Adipocyte (in vitro differentiated cells): ENCODE results near the gene CYP11A1.
A peak's percentile ranks its signal among the peaks of the same experiment; 100 is the strongest.

ENCODE experiments used
- DNase-seq: peaks from one replicate; pipeline ENCODE4 v3.0.0-alpha.2; 2015; ENCODE audit warnings: low read depth
- H3K27me3 ChIP-seq: replicated peaks from 2 replicates; pipeline ENCODE4 v1.7.0; 2013; ENCODE audit warnings: mild to moderate bottlenecking, low read length, moderate library complexity; ENCODE audit not compliant: control insufficient read depth, insufficient read depth
- H3K36me3 ChIP-seq: 2 replicates; pipeline ENCODE4 v1.7.0; 2013; ENCODE audit warnings: low read length, mild to moderate bottlenecking, moderate library complexity; ENCODE audit not compliant: control insufficient read depth, insufficient read depth, severe bottlenecking
- H3K4me1 ChIP-seq: 2 replicates; pipeline ENCODE4 v1.7.0; 2013; ENCODE audit warnings: mild to moderate bottlenecking, low read length, moderate library complexity; ENCODE audit not compliant: control insufficient read depth, insufficient read depth
- H3K4me3 ChIP-seq: 2 replicates; pipeline ENCODE4 v1.7.0; 2013; ENCODE audit warnings: mild to moderate bottlenecking, low read length, moderate library complexity
- H3K9ac ChIP-seq: 2 replicates; pipeline ENCODE4 v1.7.0; 2013; ENCODE audit warnings: mild to moderate bottlenecking, low read length, moderate library complexity
- H3K9me3 ChIP-seq: 2 replicates; pipeline ENCODE4 v1.7.0; 2013; ENCODE audit warnings: mild to moderate bottlenecking, low read length, moderate library complexity; ENCODE audit not compliant: control insufficient read depth

Gene CYP11A1

DNA sequence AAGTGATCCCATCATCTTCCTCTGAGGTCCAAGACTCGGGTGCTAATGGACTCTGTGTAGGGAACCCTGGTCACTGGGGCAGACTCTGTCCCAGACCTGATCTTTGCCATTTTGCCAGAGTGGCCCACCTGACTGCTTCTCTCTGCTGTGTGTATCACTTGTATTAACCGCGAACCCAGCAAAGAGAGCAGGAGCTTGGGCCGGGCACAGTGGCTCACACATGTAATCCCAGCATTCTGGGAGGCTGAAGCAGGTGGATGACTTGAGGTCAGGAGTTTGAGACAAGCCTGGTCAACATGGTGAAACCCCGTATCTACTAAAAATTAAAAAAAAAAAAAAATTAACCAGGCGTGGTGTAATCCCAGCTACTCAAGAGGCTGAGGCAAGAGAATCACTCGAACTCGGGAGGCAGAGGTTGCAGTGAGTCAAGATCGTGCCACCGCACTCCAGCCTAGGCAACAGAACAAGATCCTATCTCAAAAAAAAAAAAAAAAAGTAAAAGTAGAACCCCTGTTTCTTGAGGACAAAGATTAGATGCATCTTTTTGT, 32.9 kb upstream of the CYP11A1 start:
- no peak for DNase-seq
- H3K36me3 ChIP-seq = no peaks in the 10 kb centered on the region
- no peak overlapping the region for H3K4me3 ChIP-seq
- peaks cover 57% of the 10 kb centered on the region for H3K4me1 ChIP-seq
- no peaks in the 10 kb centered on the region for H3K9me3 ChIP-seq
- H3K9ac ChIP-seq = no peak overlapping the region
- no peaks in the 10 kb centered on the region for H3K27me3 ChIP-seq

DNA sequence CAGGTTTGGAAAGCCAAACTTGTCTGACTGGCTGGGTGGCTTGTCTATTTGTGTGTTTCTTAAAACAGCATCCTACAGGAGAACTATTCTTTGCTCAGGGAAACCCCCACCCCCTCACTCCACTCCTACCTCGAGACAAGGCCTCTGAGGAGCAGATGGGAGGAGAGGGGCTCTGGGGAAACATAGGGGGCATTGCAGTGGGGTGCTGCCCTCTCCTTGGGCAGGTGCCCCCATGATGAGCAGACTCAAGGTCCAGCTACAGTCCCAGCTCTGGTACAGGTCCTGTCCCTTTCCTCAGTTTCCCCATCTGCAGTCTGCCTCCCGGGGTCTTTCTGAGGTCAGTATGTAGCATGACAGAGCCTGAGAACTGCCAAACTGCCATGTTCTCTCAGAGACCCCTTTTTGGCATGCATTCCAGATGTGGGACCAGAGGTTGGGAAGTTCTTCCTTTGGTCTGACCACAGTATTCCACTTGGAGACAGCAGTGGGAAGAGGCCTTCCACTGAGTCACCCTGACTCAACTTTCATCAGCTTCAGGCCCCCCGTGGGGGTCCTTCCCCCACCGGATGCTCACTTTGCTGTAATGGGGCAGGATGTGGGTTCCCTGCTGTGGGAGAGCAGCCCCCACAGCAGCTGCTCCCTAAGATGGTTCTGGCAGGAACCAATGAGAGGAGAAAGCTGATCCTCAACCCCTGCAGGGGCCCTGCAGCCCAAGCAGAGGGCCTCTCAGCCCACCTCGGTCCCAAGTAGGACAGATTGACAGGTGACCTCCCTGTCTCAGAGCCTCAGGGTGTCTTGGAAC, 32.3 kb upstream of the CYP11A1 start:
- no peak for DNase-seq
- no peak overlapping the region for H3K4me3 ChIP-seq
- H3K27me3 ChIP-seq = no peaks in the 10 kb centered on the region
- no peaks in the 10 kb centered on the region for H3K9me3 ChIP-seq
- H3K4me1 ChIP-seq = peaks cover 60% of the 10 kb centered on the region
- no peaks in the 10 kb centered on the region for H3K36me3 ChIP-seq
- peak overlapping the region; percentile 24 for H3K9ac ChIP-seq

DNA sequence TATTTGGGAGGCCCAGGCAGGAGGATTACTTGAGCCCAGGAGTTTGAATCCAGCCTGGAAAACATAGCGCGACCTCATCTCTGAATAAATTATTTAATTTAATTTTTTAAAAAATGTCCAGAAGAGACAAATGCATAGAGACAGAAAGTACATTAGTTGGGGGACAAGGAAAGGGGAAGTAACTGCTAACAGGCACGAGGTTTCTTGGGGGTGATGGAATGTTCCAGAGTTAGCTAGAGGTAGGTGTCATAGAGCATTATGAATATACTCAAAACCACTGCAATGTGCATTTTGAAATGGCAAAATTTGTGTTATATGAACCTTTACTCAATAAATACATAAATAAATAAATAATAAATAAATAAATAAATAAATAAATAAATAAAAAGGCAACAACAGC, 31.7 kb upstream of the CYP11A1 start:
- H3K27me3 ChIP-seq = no peaks in the 10 kb centered on the region

DNA sequence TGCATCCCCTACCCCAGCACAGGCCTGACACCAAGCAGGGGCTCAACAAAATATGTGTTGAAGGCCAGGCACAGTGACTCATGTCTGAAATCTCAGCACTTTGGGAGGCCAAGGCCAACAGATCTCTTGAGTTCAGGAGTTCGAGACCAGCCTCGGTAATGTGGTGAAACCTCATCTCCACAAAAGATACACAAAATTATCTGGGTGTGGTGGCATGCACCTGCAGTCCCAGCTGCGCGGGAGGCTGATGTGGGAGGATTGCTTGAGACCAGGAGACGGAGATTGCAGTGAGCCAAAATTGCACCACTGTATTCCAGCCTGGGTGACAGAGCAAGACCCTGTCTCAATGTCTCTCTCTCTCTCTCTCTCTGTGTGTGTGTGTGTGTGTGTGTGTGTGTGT, 30.7 kb upstream of the CYP11A1 start:
- Histone ChIP-seq H3K9ac (no peak overlapping the region), H3K36me3 (no peaks in the 10 kb centered on the region), H3K4me3 (no peak overlapping the region), H3K27me3 (no peaks in the 10 kb centered on the region), H3K9me3 (no peaks in the 10 kb centered on the region), H3K4me1 (peaks cover 52% of the 10 kb centered on the region)
- DNase-seq = no peak

More for the DNA sequence above, 31.7 kb upstream of the CYP11A1 start:
- Histone ChIP-seq H3K36me3 (no peaks in the 10 kb centered on the region), H3K9me3 (no peaks in the 10 kb centered on the region), H3K4me3 (no peak overlapping the region), H3K9ac (no peak overlapping the region), H3K4me1 (peaks cover 61% of the 10 kb centered on the region)
- no peak for DNase-seq

DNA sequence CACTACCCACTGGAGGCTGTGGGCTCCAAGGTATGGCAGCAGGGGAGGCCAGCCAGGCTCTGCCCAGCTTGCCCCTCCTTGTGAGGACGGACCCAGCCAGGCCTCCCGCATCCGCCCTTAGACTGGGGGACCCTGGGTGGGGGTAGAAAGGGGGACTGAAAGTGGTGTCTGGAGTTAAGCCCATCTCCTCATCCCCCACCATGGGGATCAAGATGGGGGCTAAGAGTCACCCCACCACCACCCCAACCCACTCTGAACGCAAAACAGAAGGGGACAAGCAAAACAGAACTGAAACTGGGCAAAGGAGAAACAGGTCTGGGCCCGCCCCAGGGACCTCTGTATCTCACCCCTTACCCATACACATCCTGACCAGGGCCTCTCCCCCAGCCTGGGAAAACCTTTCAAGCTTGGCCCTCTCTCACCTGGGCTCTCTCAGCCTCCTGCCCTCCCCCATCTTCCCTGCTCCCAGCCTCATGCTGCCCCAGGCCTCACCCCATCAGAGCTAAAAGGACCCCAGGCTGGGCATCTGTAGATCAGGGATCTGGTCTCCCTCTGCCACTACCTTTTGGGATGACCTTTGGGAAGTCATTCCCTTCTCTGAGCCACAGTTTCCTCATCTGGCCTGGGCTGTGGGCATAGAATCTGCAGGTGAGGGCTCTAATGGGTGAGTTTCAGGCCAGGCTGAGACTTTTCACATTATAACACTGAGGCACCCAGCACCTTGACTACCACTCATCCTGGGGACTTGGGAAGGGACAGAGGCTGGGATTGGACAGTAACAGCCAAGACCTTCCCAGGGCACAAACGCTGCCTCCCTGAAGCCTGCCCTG, 30.0 kb upstream of the CYP11A1 start:
- DNase-seq = no peak
- no peak overlapping the region for H3K9ac ChIP-seq
- no peaks in the 10 kb centered on the region for H3K36me3 ChIP-seq
- H3K4me1 ChIP-seq = peaks cover 57% of the 10 kb centered on the region
- H3K9me3 ChIP-seq = no peaks in the 10 kb centered on the region
- no peak overlapping the region for H3K4me3 ChIP-seq
- no peaks in the 10 kb centered on the region for H3K27me3 ChIP-seq

DNA sequence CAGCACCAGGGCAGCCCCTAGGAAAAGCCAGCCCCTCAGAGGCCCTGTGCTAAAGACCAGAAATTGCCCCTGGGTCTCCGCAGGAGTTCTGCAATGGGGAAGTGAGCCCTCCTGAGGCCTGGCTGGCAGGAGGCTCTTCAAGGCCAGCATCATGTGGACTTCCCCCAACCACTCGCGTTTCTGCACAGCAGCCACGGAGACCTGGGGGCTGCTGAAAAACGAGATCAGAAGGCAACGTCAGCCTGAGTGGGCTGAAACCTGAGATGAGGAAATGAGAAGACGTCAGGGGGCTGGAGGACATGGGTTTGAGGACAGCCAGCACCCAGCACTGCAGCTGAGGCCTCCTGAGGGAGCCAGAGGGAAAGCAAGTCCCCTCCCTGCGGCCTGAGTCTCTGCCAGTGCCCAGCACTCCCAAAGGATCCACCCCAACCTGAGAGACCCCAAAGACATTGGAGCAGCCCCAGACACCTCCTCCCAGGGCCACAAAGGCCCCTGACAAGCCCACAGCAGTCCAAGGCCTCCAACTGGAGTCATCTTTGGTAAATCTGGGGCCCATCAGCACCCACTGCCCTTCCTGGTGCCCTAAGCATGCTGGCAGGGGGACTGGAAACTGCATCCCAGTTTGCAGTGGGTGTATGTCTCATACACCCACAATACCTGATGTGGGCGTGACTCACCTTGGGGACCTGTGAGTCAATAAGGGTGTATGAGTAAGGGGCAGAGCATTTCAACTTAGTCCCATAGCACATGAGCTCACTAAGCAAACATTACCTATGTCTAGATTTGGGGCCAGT, 29.2 kb upstream of the CYP11A1 start:
- DNase-seq = no peak
- H3K4me3 ChIP-seq = no peak overlapping the region
- H3K27me3 ChIP-seq = no peaks in the 10 kb centered on the region

DNA sequence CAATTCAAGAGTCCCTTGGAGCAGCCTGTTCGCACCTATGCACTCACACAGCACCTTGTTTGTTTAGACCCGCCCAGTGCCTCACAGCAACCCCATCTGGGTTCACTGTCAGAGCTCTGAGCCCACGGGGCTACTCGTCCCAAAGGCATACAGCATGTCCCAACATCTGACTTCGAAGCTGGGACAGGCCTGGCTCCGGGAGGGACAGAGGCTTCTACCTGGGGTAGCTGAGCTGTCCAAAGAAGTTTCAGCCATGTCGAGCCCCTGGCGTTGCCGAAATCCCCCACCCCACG, 28.6 kb upstream of the CYP11A1 start:
- no peak for DNase-seq
- no peaks in the 10 kb centered on the region for H3K9me3 ChIP-seq
- no peak overlapping the region for H3K9ac ChIP-seq
- H3K27me3 ChIP-seq = no peaks in the 10 kb centered on the region
- no peak overlapping the region for H3K4me3 ChIP-seq
- no peaks in the 10 kb centered on the region for H3K36me3 ChIP-seq
- peaks cover 59% of the 10 kb centered on the region for H3K4me1 ChIP-seq

More for the DNA sequence above, 29.2 kb upstream of the CYP11A1 start:
- Histone ChIP-seq H3K4me1 (peaks cover 63% of the 10 kb centered on the region), H3K36me3 (no peaks in the 10 kb centered on the region), H3K9me3 (no peaks in the 10 kb centered on the region), H3K9ac (peak overlapping the region; percentile 41)

DNA sequence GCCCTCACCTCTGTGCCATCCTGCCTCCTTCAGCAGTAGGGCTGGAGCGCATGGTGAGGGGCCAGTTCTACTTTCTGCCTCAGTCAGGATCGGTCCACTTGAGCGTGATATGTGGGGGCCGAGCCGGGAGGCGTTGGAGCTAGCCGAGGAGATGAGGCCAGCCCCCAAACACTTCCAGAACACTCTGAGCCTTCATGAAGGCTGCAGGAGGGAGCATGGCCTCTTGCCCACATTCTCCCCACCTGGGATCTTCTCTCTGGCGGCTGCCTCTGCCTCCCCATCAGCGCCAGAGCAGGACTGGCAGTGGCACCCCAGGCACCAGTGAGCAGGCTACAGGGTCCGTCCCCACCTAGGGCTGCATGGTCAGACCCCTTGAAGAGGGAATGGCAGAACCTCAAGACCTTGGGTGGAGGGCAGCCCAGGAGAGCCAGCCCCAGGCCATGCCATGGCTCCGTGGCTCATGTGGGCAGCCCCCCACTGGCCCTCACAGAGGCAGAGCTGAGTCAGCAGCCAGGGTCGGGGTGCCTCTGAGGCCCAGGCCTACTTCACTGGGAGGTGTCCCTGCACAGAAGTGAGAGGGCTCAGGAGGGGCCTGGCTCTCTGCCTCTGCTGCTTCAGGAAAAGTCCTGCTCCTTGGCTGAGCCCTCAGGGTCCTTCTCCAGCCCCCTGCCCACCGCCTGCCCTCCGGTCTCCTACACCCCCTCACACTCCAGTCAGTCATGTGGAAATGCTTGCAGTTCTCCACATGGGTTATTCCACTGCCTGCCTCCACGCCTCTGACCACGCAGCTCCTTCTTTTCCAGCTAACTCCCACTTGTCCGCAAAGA, 28.1 kb upstream of the CYP11A1 start:
- no peak overlapping the region for H3K4me3 ChIP-seq
- no peaks in the 10 kb centered on the region for H3K27me3 ChIP-seq
- H3K9ac ChIP-seq = no peak overlapping the region
- no peak for DNase-seq
- peaks cover 55% of the 10 kb centered on the region for H3K4me1 ChIP-seq
- H3K9me3 ChIP-seq = no peaks in the 10 kb centered on the region
- H3K36me3 ChIP-seq = no peaks in the 10 kb centered on the region

DNA sequence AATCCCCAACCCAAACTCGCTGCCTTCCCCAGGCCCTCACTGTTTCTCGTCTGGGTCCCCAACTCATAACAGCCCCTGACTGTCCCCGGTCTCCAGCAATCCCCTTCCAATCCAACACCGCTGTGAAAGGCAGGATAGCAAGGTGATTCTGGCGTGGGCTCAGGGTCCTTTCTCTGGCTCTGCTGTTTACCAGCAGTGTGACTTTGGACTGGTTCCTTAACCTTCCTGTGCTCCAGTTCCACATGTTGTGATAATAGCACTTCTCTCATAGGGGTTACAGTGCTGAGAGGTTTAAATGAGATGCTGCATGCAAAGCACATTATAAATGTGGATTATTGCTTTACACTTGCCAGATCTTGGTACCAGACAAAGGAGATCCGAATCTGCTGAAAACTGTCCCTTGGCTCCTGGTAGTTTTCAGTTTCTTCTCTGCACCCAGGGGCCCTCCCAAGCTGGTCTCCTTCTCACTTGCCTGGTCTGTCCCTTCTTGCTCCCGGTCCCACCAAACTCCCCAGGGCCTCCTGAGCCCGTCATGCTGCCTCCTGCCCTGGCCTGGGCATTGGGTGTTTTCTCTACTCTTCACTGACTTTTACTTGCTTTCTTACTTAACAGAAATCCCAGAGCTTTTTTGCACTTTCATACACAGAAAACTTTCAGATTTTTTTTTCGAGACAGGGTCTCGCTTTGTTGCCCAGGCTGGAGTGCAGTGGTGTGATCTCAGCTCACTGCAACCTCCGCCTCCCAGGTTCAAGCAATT, 26.8 kb upstream of the CYP11A1 start:
- peaks cover 44% of the 10 kb centered on the region for H3K4me1 ChIP-seq
- DNase-seq = no peak
- no peaks in the 10 kb centered on the region for H3K36me3 ChIP-seq
- H3K4me3 ChIP-seq = no peak overlapping the region
- no peaks in the 10 kb centered on the region for H3K27me3 ChIP-seq
- no peaks in the 10 kb centered on the region for H3K9me3 ChIP-seq
- H3K9ac ChIP-seq = peak overlapping the region; percentile 27

DNA sequence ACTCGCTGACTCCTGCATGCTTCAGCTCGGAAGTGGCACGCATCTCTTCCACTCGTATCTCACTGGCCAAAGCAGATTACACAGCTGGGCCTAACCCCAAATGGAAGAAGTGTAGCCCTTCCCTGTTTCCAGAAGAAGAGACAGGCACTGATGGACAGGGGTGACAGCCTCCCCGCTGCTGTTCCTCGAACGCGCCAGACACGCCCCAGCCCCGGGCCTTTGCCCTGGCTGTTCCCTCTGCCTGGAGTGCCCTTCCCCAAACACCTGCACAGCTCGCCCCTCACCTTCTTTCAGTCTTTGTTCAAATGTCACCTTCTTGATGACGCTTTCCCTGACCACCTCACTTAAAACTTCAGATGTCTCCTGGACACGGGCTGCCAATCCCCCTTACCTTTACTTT, 26.0 kb upstream of the CYP11A1 start:
- H3K9ac ChIP-seq = no peak overlapping the region
- H3K27me3 ChIP-seq = no peaks in the 10 kb centered on the region
- no peak for DNase-seq
- H3K4me3 ChIP-seq = no peak overlapping the region
- no peaks in the 10 kb centered on the region for H3K36me3 ChIP-seq
- peaks cover 44% of the 10 kb centered on the region for H3K4me1 ChIP-seq
- no peaks in the 10 kb centered on the region for H3K9me3 ChIP-seq
